Subcutaneous abdominal adipose tissue (tissue), 5 donors: ENCODE data around the gene TRAPPC3.

ENCODE experiments used
- H3K27ac ChIP-seq: one replicate; pipeline ENCODE4 v1.7.0; 2013; ENCODE audit warnings: low read depth, mild to moderate bottlenecking, inconsistent platforms, low read length, moderate library complexity
- H3K27me3 ChIP-seq, 5 donors: one replicate each; pipeline ENCODE4 v1.7.0; 2013; ENCODE audit warnings: low read length in 5 of 5, inconsistent platforms in 1 of 5; ENCODE audit not compliant: control insufficient read depth in 5 of 5, insufficient read depth in 4 of 5
- H3K36me3 ChIP-seq, 5 donors: one replicate each; pipeline ENCODE4 v1.7.0; 2013; ENCODE audit warnings: low read length in 5 of 5; ENCODE audit not compliant: control insufficient read depth in 5 of 5, insufficient read depth in 5 of 5
- H3K4me1 ChIP-seq, 5 donors: one replicate each; pipeline ENCODE4 v1.7.0; 2013; ENCODE audit warnings: low read length in 5 of 5, mild to moderate bottlenecking in 3 of 5, moderate library complexity in 1 of 5; ENCODE audit not compliant: control insufficient read depth in 5 of 5, insufficient read depth in 5 of 5
- H3K4me3 ChIP-seq, 5 donors: one replicate each; pipeline ENCODE4 v1.7.0; 2013; ENCODE audit warnings: low read length in 5 of 5, low read depth in 1 of 5
- H3K9ac ChIP-seq, 5 donors: one replicate each; pipeline ENCODE4 v1.7.0; 2013; ENCODE audit warnings: low read length in 5 of 5, mild to moderate bottlenecking in 4 of 5, moderate library complexity in 3 of 5
- H3K9me3 ChIP-seq, 5 donors: one replicate each; pipeline ENCODE4 v1.7.0; 2013; ENCODE audit warnings: low read length in 5 of 5; ENCODE audit not compliant: control insufficient read depth in 5 of 5
- donor health status: healthy.
- donor health status: healthy.
- donor health status: healthy.
- donor health status: healthy.
- donor health status: healthy.

The TRAPPC3 gene

GRCh38 chr1:36166136-36166535, 16.9 kb upstream of the TRAPPC3 start:
- H3K27ac ChIP-seq = peak overlapping the region; percentile 62
- H3K4me1 ChIP-seq = peaks cover 8 to 90% (median 80%) of the 10 kb centered on the region in 5 donors
- peak overlapping the region in 3 of 5 donors; percentile 7 to 48 (median 26) for H3K9ac ChIP-seq

DNA sequence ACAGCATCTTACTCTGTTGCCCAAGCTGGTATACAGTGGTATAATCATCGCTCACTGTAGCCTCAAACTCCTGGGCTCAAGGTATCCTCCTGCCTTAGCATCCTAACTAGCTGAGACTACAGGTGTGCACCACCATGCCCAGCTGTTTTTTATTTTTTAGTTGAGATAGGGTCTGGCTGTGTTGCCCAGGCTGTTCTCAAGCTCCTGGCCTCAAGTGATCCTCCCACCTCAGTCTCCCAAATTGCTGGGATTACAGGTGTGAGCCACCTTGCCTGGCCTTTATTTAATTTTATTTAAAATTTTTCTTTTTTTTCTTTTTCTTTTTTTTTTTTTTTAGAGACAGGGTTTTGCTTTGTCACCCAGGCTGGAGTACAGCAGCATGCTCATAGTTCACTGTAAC, 15.9 kb upstream of the TRAPPC3 start:
- Histone ChIP-seq H3K27me3 (no peaks in the 10 kb centered on the region), H3K27ac (peak overlapping the region; percentile 88), H3K4me1 (peaks cover 10 to 94% (median 85%) of the 10 kb centered on the region in 5 donors)

More at GRCh38 chr1:36166136-36166535, 16.9 kb upstream of the TRAPPC3 start:
- Histone ChIP-seq H3K27me3 (no peaks in the 10 kb centered on the region), H3K9me3 (no peaks in the 10 kb centered on the region), H3K36me3 (peaks cover 0 to 29% (median 25%) of the 10 kb centered on the region in 5 donors), H3K4me3 (no peak overlapping the region)

DNA sequence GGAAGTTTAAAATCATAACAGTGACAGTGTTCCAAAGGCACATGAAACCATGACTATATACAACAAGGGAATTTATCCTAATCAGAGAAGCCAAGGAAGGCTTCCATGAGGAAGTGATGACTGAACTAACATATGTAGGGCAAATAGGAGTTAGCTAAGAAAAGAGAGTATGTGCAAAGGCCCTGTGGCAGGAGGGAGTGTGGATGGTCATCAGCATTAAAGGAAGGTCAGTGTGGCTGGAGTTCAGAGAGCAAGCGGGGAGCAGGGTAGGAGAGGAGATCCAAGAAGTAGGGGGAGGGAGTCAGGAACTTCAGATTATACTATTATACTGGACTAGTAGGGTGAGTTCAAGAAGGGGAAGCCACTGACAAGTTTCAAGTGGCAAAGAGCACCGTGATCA, 15.1 kb upstream of the TRAPPC3 start:
- peak overlapping the region; percentile 88 for H3K27ac ChIP-seq
- H3K9ac ChIP-seq = peak overlapping the region in 2 of 5 donors; percentile 5 to 48
- no peaks in the 10 kb centered on the region for H3K9me3 ChIP-seq
- peaks cover 15 to 94% (median 86%) of the 10 kb centered on the region in 5 donors for H3K4me1 ChIP-seq
- H3K36me3 ChIP-seq = peaks cover 0 to 19% (median 15%) of the 10 kb centered on the region in 5 donors
- no peak overlapping the region for H3K4me3 ChIP-seq
- H3K27me3 ChIP-seq = no peaks in the 10 kb centered on the region

More for the DNA sequence above, 15.9 kb upstream of the TRAPPC3 start:
- Histone ChIP-seq H3K9me3 (no peaks in the 10 kb centered on the region), H3K4me3 (no peak overlapping the region), H3K9ac (peak overlapping the region in 2 of 5 donors; percentile 5 to 17), H3K36me3 (peaks cover 0 to 19% (median 16%) of the 10 kb centered on the region in 5 donors)

DNA sequence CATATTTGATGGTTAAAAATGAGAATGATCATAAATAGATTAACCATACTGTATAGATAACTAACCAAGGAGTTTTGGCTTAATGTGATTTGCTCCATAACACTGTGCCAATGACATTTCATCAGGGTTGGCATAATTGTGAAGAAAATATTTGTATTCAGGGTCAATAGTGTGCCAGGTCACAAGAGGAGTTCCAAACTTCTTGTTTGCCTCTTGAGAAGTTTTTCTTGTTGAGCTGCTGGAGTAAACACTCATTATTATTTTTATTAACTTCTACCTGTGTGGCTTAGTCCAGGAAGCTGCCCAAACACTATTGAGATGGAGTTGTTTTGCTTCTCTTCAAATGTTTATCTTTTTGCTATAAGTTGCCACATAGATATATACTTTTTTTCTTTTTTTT, 14.1 kb upstream of the TRAPPC3 start:
- Histone ChIP-seq H3K27ac (peak overlapping the region; percentile 88), H3K4me3 (peak overlapping the region in 1 of 5 donors; percentile 23), H3K4me1 (peaks cover 15 to 96% (median 90%) of the 10 kb centered on the region in 5 donors), H3K9ac (peak overlapping the region in 3 of 5 donors; percentile 48 to 78 (median 64)), H3K9me3 (no peaks in the 10 kb centered on the region), H3K36me3 (peaks cover 0 to 20% (median 16%) of the 10 kb centered on the region in 5 donors), H3K27me3 (no peaks in the 10 kb centered on the region)

- H3K27me3 ChIP-seq = no peaks in the 10 kb centered on the region
- H3K9ac ChIP-seq = peak overlapping the region; percentile 64 to 79 (median 78)
- peak overlapping the region; percentile 88 for H3K27ac ChIP-seq
- no peaks in the 10 kb centered on the region for H3K9me3 ChIP-seq
- H3K4me3 ChIP-seq = peak overlapping the region in 1 of 5 donors; percentile 23
- peaks cover 0 to 19% (median 18%) of the 10 kb centered on the region in 5 donors for H3K36me3 ChIP-seq
- peaks cover 19 to 96% (median 92%) of the 10 kb centered on the region in 5 donors for H3K4me1 ChIP-seq
These were observed 13.5 kb upstream of the TRAPPC3 start for GRCh38 chr1:36162680-36163239.

GRCh38 chr1:36161641-36162531, 12.6 kb upstream of the TRAPPC3 start:
- Histone ChIP-seq H3K9me3 (no peaks in the 10 kb centered on the region), H3K4me3 (peak overlapping the region; percentile 58 to 79 (median 60)), H3K4me1 (peaks cover 19 to 94% (median 93%) of the 10 kb centered on the region in 5 donors), H3K9ac (peak overlapping the region; percentile 64 to 87 (median 78)), H3K36me3 (peaks cover 0 to 12% (median 9%) of the 10 kb centered on the region in 5 donors), H3K27me3 (no peaks in the 10 kb centered on the region), H3K27ac (peak overlapping the region; percentile 88)

DNA sequence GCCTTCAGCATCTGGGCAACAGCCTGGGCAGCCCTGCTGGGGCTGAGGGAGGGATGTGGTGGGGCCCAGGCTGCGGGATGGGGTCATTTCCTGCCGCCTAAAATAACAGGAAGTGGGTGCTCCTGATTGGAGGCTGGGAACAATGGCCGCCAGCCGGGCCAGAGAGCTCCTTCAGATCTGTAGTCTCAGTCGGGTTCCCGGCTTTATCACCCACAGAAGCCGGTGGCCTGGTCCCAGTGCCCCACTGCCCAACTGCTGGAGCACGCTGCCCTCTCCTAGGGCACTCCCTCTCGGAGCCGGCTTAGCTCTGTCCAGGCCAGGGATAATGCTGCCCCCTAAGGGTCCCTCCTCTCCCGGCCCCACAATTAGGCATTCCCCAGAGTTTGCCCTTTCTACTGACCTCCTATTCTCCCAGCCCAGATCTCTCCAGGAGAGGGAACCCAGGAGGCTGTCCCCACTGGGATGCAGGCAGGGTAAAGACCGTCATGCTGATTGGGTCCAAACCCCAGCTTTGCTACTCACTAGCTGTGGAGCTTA, 11.7 kb upstream of the TRAPPC3 start:
- Histone ChIP-seq H3K4me1 (peaks cover 19 to 89% (median 85%) of the 10 kb centered on the region in 5 donors), H3K9ac (peak overlapping the region; percentile 64 to 87 (median 78)), H3K27ac (peak overlapping the region; percentile 88), H3K27me3 (no peaks in the 10 kb centered on the region), H3K4me3 (peak overlapping the region; percentile 58 to 79 (median 60)), H3K36me3 (peaks cover 0 to 12% (median 7%) of the 10 kb centered on the region in 5 donors), H3K9me3 (no peaks in the 10 kb centered on the region)

DNA sequence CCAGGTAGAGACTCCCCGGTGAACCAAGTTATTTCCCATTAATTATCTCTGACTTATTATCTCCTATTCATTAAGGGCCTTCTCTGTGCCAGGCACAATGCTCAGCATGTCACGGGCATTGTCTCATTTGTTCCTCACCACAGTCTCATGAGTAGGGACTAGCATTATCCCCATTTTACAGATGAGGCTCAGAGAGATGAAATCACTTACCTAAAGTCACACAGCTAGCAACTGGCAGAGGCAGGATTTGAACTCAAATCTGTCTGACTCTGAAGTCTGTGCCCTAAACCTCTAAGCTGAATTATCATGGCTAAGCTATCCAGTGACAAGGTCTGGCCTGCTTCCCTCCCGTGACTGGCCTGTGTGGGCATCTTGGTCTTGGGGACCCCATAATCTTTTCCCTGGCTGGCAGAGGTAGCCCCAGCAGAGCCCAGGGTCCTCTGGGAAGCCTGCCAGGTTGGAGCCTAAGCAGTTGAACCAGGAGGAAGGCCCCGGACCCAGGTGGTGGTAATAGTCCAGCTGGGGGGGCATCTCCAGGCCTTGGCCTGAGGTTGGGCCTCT, 11.2 kb upstream of the TRAPPC3 start:
- H3K4me3 ChIP-seq = peak overlapping the region; percentile 49 to 67 (median 59)
- H3K4me1 ChIP-seq = peaks cover 19 to 83% (median 83%) of the 10 kb centered on the region in 5 donors
- H3K36me3 ChIP-seq = peaks cover 0 to 12% (median 7%) of the 10 kb centered on the region in 5 donors
- peak overlapping the region; percentile 88 for H3K27ac ChIP-seq
- H3K27me3 ChIP-seq = no peaks in the 10 kb centered on the region
- peak overlapping the region; percentile 64 to 87 (median 78) for H3K9ac ChIP-seq
- H3K9me3 ChIP-seq = no peaks in the 10 kb centered on the region

- peak overlapping the region; percentile 49 to 67 (median 59) for H3K4me3 ChIP-seq
- peaks cover 0 to 12% (median 7%) of the 10 kb centered on the region in 5 donors for H3K36me3 ChIP-seq
- H3K9ac ChIP-seq = peak overlapping the region; percentile 52 to 87 (median 78)
- H3K27ac ChIP-seq = peak overlapping the region; percentile 88
- peaks cover 19 to 86% (median 83%) of the 10 kb centered on the region in 5 donors for H3K4me1 ChIP-seq
- no peaks in the 10 kb centered on the region for H3K9me3 ChIP-seq
- H3K27me3 ChIP-seq = no peaks in the 10 kb centered on the region
These were observed 10.5 kb upstream of the TRAPPC3 start for GRCh38 chr1:36159614-36160387.
